Tibial artery (tissue), 4 donors: ENCODE measurements around the gene ADGRL3.
"Not testable (repeated sequence)": the region's sequence is repeated elsewhere in the genome, so short reads cannot be mapped to it uniquely, and the experiment has no call there.

Experiments used
- DNase-seq, 2 donors: peaks; one replicate each; pipeline ENCODE4 v3.0.0-alpha.2; 2019
- H3K27ac ChIP-seq, 2 donors: fragments of 200-600 bp; sonication (generic) in 1 of 2; 1 replicate in 1 of 2; 2 replicates in 1 of 2; pipeline ENCODE4 v1.5.1; 2018 to 2019; ENCODE audit warnings: mild to moderate bottlenecking in 1 of 2
- H3K27me3 ChIP-seq, 2 donors: fragments of 200-600 bp; sonication (generic) in 1 of 2; one replicate each; pipeline versions ENCODE4 v1.5.1 to v1.6.0; 2016 to 2019
- H3K36me3 ChIP-seq, 3 donors: fragments of 200-600 bp; sonication (generic) in 2 of 3; one replicate each; pipeline ENCODE4 v1.5.1; 2016 to 2019; ENCODE audit warnings: mild to moderate bottlenecking in 2 of 3
- H3K4me1 ChIP-seq, 4 donors: fragments of 200-600 bp; sonication (generic) in 2 of 4; 1 replicate in 3 of 4; 2 replicates in 1 of 4; pipeline ENCODE4 v1.5.1; 2016 to 2019
- H3K4me3 ChIP-seq, 2 donors: fragments of 200-600 bp; sonication (generic) in 1 of 2; 1 replicate in 1 of 2; 2 replicates in 1 of 2; pipeline ENCODE4 v1.5.1; 2018 to 2019; ENCODE audit warnings: mild to moderate bottlenecking in 2 of 2
- H3K9me3 ChIP-seq, 3 donors: fragments of 200-600 bp; sonication (generic) in 1 of 3; one replicate each; pipeline ENCODE4 v1.5.1; 2016 to 2019
- CTCF ChIP-seq, 2 experiments: fragments of 200-600 bp in 1 of 2; fragments of 450-650 bp in 1 of 2; IDR thresholded peaks; one replicate each; pipeline ENCODE4 v1.5.1; 2017 to 2019; ENCODE audit warnings: antibody characterized with exemption in 2 of 2, mild to moderate bottlenecking in 1 of 2, moderate library complexity in 1 of 2
- intact Hi-C: fragments of 100-400 bp; cut with DNase I; formaldehyde crosslinking; loops from one replicate; pipeline ENCODE4 v1.15.0; 2023; ENCODE audit warnings: low total_unique reads

The ADGRL3 gene

DNA sequence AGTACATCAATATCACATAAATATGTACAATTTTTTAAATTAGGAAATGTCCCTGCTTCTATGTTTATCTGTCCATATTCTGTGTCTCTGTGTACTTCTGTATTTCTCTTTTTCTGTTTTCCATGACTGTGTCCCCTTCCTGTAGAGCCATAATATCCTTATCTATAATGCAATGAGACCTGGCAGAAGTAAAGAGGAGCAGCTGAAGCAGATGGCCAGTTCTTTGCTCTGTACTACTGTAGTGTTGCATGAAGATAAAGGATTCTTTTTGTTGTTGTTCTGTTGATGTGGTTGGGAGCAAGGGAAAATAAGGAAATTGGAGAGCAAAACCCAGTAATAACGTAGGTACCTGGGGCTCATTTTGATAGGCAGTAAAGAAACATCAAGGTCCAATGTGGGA lies 301.7 kb downstream of the ADGRL3 start:
- TF ChIP-seq CTCF (IDR thresholded peaks at IDR 0.05): no peak
- H3K9me3 ChIP-seq: no peaks in the 10 kb centered on the region

DNA sequence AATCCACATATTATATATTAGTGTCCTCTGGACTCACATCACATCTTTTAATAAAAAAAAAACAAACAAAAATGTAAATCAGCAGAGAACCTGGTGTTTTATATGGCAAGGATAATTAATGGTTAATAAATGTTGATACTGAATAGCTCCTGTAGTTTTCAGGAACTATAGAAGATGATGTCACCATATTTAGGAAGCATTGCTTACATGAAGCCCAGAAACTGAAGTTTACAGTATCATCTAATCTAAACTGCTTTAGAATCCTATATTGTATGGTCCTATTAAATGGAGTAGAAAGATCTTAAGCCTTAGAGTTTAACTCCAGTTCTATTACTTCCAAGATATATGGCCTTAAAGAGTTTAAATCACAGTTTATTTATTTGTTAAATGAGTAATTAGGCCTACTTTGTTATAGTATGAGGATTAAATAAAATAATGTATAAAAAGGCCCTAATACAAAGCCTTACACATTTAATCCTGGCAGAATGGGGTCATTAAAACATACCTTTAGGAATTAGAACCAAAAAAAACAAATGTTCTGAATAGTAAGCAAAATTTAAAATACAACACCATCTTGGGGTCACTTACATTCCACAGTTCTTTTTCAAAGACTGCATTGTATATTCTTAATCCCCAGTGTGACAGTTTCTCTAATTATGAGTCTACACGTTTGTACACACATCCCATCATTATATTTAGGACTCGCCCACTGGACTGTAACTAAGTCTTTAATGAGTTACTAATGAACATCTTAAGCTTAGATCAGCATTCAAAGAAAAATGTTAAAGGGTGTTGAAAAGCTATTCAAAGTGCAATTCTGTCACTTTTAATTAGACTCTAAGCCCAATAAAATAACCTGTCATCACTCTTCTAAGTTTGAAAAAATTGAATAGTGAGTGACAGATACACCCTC lies 305.9 kb downstream of the ADGRL3 start:
- no peaks in the 10 kb centered on the region for H3K9me3 ChIP-seq
- TF ChIP-seq CTCF (IDR thresholded peaks at IDR 0.05): no peak
- no peaks in the 10 kb centered on the region for H3K27me3 ChIP-seq
- H3K4me1 ChIP-seq: peaks cover 0 to 19% (median 0%) of the 10 kb centered on the region in 4 donors
- H3K36me3 ChIP-seq: no peaks in the 10 kb centered on the region
- DNase-seq: no peak
- no peak overlapping the region for H3K27ac ChIP-seq
- no peak overlapping the region for H3K4me3 ChIP-seq
- intact Hi-C loops: loop anchor here (5.0 kb wide), 1 partner anchor 1179 kb away; no protein-coding TSS in a partner anchor

More for the DNA sequence above, 301.7 kb downstream of the ADGRL3 start:
- Histone ChIP-seq H3K4me1 (peaks cover 0 to 8% (median 0%) of the 10 kb centered on the region in 4 donors), H3K4me3 (no peak overlapping the region), H3K27ac (no peak overlapping the region), H3K36me3 (no peaks in the 10 kb centered on the region), H3K27me3 (no peaks in the 10 kb centered on the region)
- intact Hi-C loops: no loop called here
- DNase-seq: no peak

DNA sequence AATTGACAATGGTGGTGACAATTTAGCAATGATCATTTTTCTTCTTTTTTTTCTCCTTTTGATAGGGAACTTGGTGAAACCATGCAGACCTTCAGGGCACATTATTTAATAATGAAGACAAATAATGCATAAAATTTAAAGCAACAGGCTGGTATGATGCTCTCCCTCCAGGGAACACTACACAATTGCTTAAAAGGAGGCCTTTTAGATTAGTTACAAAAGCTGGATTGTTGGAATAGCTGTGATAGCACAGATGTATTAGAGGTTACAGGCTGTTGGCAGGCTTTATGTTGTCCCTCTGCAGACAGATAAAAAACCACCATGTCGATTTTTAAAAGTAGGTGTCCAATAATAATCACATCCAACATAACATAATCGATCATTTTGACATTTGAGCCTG lies 307.0 kb downstream of the ADGRL3 start:
- no peak for DNase-seq
- no peaks in the 10 kb centered on the region for H3K27me3 ChIP-seq
- TF ChIP-seq CTCF (IDR thresholded peaks at IDR 0.05): no peak
- H3K4me1 ChIP-seq: peaks cover 0 to 24% (median 5%) of the 10 kb centered on the region in 4 donors
- no peak overlapping the region for H3K4me3 ChIP-seq
- H3K9me3 ChIP-seq: no peaks in the 10 kb centered on the region
- no peaks in the 10 kb centered on the region for H3K36me3 ChIP-seq
- intact Hi-C loops: loop anchor here (5.0 kb wide), 1 partner anchor 1180 kb away; no protein-coding TSS in a partner anchor
- no peak overlapping the region for H3K27ac ChIP-seq

DNA sequence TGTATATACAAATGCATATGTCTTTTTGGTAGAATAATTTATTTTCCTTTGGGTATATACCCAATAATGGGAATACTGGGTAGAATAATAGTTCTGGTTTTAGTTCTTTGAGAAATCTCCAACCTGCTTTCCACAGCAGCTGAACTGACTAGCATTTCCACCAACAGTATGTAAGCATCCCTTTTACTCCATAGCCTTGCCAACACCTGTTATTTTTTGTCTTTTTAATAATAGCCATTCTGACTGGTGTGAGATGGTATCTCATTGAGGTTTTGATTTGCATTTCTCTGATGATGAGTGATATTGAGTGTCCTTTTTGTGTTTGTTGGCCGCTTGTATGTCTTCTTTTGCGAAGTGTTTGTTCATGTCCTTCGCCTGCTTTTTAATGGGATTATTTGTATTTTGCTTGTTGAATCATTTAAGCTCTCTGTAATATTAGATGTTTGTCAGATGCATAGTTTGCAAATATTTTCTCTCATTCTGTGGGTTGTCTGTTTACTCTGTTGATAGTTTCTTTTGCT lies 309.7 kb downstream of the ADGRL3 start:
- peaks cover 0 to 48% (median 5%) of the 10 kb centered on the region in 4 donors for H3K4me1 ChIP-seq
- H3K36me3 ChIP-seq, H3K4me3 ChIP-seq, H3K27ac ChIP-seq, H3K27me3 ChIP-seq, DNase-seq, H3K9me3 ChIP-seq: not testable (repeated sequence)
- intact Hi-C loops: loop anchor here (5.0 kb wide), 1 partner anchor 1182 kb away; no protein-coding TSS in a partner anchor

- TF ChIP-seq CTCF (IDR thresholded peaks at IDR 0.05): no peak
- peak overlapping the region in 1 of 2 donors; percentile 3 for H3K27ac ChIP-seq
These were observed 311.8 kb downstream of the ADGRL3 start for GRCh38 chr4:61511716-61512488.

More at GRCh38 chr4:61511716-61512488, 311.8 kb downstream of the ADGRL3 start:
- no peak overlapping the region for H3K4me3 ChIP-seq
- no peaks in the 10 kb centered on the region for H3K36me3 ChIP-seq
- intact Hi-C loops: no loop called here
- no peaks in the 10 kb centered on the region for H3K9me3 ChIP-seq
- no peak for DNase-seq
- H3K4me1 ChIP-seq: peaks cover 0 to 52% (median 5%) of the 10 kb centered on the region in 4 donors
- no peaks in the 10 kb centered on the region for H3K27me3 ChIP-seq
